ENCODE results near the gene MRPL43.

MRPL43 gene

DNA sequence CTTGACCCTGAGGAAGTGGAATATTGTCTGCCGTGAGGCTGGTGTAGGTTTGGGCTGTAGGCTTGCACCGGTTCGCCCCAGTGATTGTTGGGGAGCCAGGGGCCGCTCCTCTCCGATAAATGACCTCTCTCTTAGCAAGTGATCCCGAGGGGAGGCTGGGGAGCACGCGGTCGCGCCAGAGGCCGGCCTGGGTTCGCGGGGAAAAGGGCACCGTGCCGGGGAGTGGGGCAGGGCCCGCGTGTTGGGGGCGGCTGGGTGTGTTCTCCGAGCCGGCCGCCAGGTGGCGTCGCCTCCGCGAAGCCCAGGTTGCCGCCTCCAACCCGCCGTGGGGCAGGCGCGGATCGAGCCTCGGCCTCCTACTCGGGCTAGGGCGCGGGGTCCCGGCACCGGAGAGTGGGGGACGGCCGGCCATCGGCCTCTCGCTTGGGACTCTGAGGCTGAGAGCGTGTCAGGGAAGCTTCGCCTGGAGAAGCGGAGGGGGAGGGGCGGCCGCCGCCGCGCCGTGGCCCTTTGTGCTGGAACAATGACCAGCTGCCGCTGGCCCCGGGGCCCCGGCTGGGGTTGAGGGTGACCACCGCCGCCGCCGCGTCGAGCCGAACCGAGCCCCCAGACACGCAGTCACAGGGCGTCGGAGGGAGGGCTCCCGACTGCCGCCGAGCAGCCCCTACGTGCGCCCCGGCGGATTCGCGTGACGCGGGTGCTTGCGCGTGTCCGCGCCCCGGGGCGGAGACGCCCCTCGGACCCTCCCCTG lies 11.9 kb upstream of the MRPL43 start:
- peak overlapping the region; percentile 84 for H3K9ac ChIP-seq (ENCODE audit: low read depth, low read length, poor library complexity, severe bottlenecking)
- H3K4me1 ChIP-seq (ENCODE audit: insufficient read depth, low read length, poor library complexity, severe bottlenecking): peaks cover 37% of the 10 kb centered on the region
- no peaks in the 10 kb centered on the region for H3K9me3 ChIP-seq (ENCODE audit: insufficient read depth, low read depth, low read length)
- no peak for TF ChIP-seq EZH2phosphoT487 (IDR thresholded peaks at IDR 0.05; ENCODE audit: borderline replicate concordance)
- TF ChIP-seq, protein P1, sequence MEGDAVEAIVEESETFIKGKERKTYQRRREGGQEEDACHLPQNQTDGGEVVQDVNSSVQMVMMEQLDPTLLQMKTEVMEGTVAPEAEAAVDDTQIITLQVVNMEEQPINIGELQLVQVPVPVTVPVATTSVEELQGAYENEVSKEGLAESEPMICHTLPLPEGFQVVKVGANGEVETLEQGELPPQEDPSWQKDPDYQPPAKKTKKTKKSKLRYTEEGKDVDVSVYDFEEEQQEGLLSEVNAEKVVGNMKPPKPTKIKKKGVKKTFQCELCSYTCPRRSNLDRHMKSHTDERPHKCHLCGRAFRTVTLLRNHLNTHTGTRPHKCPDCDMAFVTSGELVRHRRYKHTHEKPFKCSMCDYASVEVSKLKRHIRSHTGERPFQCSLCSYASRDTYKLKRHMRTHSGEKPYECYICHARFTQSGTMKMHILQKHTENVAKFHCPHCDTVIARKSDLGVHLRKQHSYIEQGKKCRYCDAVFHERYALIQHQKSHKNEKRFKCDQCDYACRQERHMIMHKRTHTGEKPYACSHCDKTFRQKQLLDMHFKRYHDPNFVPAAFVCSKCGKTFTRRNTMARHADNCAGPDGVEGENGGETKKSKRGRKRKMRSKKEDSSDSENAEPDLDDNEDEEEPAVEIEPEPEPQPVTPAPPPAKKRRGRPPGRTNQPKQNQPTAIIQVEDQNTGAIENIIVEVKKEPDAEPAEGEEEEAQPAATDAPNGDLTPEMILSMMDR (conservative IDR thresholded peaks at IDR 0.05; ENCODE audit: low read length): peak; percentile 68
- H3K9me2 ChIP-seq (replicated peaks; ENCODE audit: low read depth, low read length): no peaks in the 10 kb centered on the region
- H3K79me2 ChIP-seq (ENCODE audit: insufficient read depth, low read length): peaks cover 43% of the 10 kb centered on the region
- no peaks in the 10 kb centered on the region; the same call in 1 of the 2 replicates for H3K36me3 ChIP-seq (ENCODE audit: insufficient read depth, low read length)
- no peaks in the 10 kb centered on the region for H3F3A ChIP-seq (ENCODE audit: low read depth)
- peak overlapping the region; percentile 98 for H3K4me2 ChIP-seq (ENCODE audit: low read depth, low read length, poor library complexity, severe bottlenecking)
- H2AFZ ChIP-seq (ENCODE audit: low read length): peak overlapping the region; percentile 99
- no peaks in the 10 kb centered on the region for H3K27me3 ChIP-seq (ENCODE audit: insufficient read depth, low read length, poor library complexity, severe bottlenecking)
- H4K20me1 ChIP-seq (ENCODE audit: insufficient read depth, low read length, poor library complexity, severe bottlenecking): peaks cover 4% of the 10 kb centered on the region
- H3K4me3 ChIP-seq (ENCODE audit: low read length, poor library complexity, severe bottlenecking): peak overlapping the region; percentile 91

GRCh38 chr10:100998183-100998990 lies 11.1 kb upstream of the MRPL43 start:
- Histone ChIP-seq H3K27me3 (ENCODE audit: insufficient read depth, low read length, poor library complexity, severe bottlenecking) (no peaks in the 10 kb centered on the region), H3K4me3 (ENCODE audit: low read length, poor library complexity, severe bottlenecking) (peak overlapping the region; percentile 91), H3F3A (ENCODE audit: low read depth) (no peaks in the 10 kb centered on the region), H3K79me2 (ENCODE audit: insufficient read depth, low read length) (peaks cover 43% of the 10 kb centered on the region), H3K4me2 (ENCODE audit: low read depth, low read length, poor library complexity, severe bottlenecking) (peak overlapping the region; percentile 98), H3K4me1 (ENCODE audit: insufficient read depth, low read length, poor library complexity, severe bottlenecking) (peaks cover 37% of the 10 kb centered on the region), H2AFZ (ENCODE audit: low read length) (peak overlapping the region; percentile 99), H3K9ac (ENCODE audit: low read depth, low read length, poor library complexity, severe bottlenecking) (peak overlapping the region; percentile 84), H4K20me1 (ENCODE audit: insufficient read depth, low read length, poor library complexity, severe bottlenecking) (peaks cover 4% of the 10 kb centered on the region), H3K9me2 (replicated peaks; ENCODE audit: low read depth, low read length) (no peaks in the 10 kb centered on the region), H3K36me3 (ENCODE audit: insufficient read depth, low read length) (no peaks in the 10 kb centered on the region; the same call in 1 of the 2 replicates), H3K9me3 (ENCODE audit: insufficient read depth, low read depth, low read length) (no peaks in the 10 kb centered on the region)
- TF ChIP-seq EZH2phosphoT487 (IDR thresholded peaks at IDR 0.05; ENCODE audit: borderline replicate concordance): no peak
- TF ChIP-seq, protein P1 (conservative IDR thresholded peaks at IDR 0.05; ENCODE audit: low read length): no peak

DNA sequence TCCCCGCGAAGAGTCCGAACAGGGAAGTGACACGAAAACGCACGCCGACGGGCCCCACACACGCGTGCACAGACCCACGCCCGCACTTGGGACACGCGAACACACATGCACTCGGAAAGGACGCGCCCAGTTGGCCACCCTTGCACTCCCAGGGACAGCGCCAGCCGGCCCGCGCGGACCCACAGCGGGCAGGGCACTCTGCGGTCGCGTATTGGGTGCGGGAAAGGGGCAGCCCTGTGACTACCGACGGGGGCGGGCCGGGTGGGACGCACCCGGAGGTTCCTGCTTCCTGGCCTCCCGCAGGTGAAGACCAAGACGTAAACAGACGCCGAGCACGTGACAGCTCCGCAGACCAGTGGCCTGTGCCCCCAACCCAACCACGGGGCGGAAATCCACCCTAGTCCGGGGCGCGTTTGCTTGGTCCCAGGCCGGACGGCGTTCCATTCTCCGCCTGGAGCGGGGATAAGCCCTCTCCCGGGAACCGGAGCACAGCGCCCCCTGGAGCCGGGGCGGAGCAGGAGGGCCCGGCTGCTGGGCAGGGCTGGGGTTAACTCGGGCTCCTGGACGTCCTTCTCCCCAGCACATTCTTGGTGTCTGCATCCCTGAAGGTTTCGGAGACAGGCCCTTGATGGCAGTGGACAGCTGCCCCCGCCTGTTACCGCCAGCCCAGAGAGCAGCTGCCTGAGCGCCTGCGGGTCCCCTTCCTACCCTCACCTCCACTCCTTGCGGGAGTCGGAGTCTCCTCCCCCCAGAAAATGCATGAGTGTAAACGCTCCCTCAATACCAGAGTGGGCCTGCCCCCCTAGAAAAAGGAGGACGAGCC lies 10.3 kb upstream of the MRPL43 start:
- no peaks in the 10 kb centered on the region for H3F3A ChIP-seq (ENCODE audit: low read depth)
- no peaks in the 10 kb centered on the region for H4K20me1 ChIP-seq (ENCODE audit: insufficient read depth, low read length, poor library complexity, severe bottlenecking)
- no peaks in the 10 kb centered on the region for H3K9me2 ChIP-seq (replicated peaks; ENCODE audit: low read depth, low read length)
- peaks cover 37% of the 10 kb centered on the region for H3K4me1 ChIP-seq (ENCODE audit: insufficient read depth, low read length, poor library complexity, severe bottlenecking)
- no peaks in the 10 kb centered on the region for H3K9me3 ChIP-seq (ENCODE audit: insufficient read depth, low read depth, low read length)
- peaks cover 36% of the 10 kb centered on the region for H3K79me2 ChIP-seq (ENCODE audit: insufficient read depth, low read length)
- no peaks in the 10 kb centered on the region for H3K27me3 ChIP-seq (ENCODE audit: insufficient read depth, low read length, poor library complexity, severe bottlenecking)
- peak overlapping the region; percentile 84 for H3K9ac ChIP-seq (ENCODE audit: low read depth, low read length, poor library complexity, severe bottlenecking)
- peak overlapping the region; percentile 99 for H2AFZ ChIP-seq (ENCODE audit: low read length)
- H3K36me3 ChIP-seq (ENCODE audit: insufficient read depth, low read length): no peaks in the 10 kb centered on the region; the same call in 1 of the 2 replicates
- TF ChIP-seq, protein P1 (conservative IDR thresholded peaks at IDR 0.05; ENCODE audit: low read length): peak; percentile 82
- no peak for TF ChIP-seq EZH2phosphoT487 (IDR thresholded peaks at IDR 0.05; ENCODE audit: borderline replicate concordance)
- peak overlapping the region; percentile 98 for H3K4me2 ChIP-seq (ENCODE audit: low read depth, low read length, poor library complexity, severe bottlenecking)
- peak overlapping the region; percentile 91 for H3K4me3 ChIP-seq (ENCODE audit: low read length, poor library complexity, severe bottlenecking)
